Mononuclear cell (primary cell): ENCODE data around the gene SGTB. TPM values are rescaled to one million over a fixed set of nuclear protein-coding genes. Genes with fewer than 3 reads are reported as not detected.

Source experiments
- H3K27me3 ChIP-seq: 2 replicates; pipeline ENCODE4 v1.6.0; 2011; ENCODE audit warnings: low read length, control low read depth; ENCODE audit not compliant: insufficient read depth
- H3K4me1 ChIP-seq: 2 replicates; pipeline ENCODE4 v1.5.1; 2011; ENCODE audit warnings: mild to moderate bottlenecking, low read length, control low read depth; ENCODE audit not compliant: insufficient read depth
- H3K4me3 ChIP-seq: 2 replicates; pipeline ENCODE4 v1.5.1; 2011; ENCODE audit warnings: mild to moderate bottlenecking, low read length, moderate library complexity
- H3K9me3 ChIP-seq: 2 replicates; pipeline ENCODE4 v1.5.1; 2011; ENCODE audit warnings: low read depth, mild to moderate bottlenecking, control low read depth, low read length
- total RNA-seq: library from RNA; depleted of rRNA; stranded (reverse); fragments of >200 nt; gene quantifications from one replicate; pipeline ENCODE4 v1.2.3, GENCODE V29; 2012

Gene SGTB
- total RNA-seq, result 68.0 TPM

GRCh38 chr5:65721720-65722574, at the start of gene SGTB, which contains the start of gene NLN:
Gene SGTB (minus strand): TSS chr5:65722109. CDS start chr5:65720807, 1,302 bp downstream.
Gene NLN (plus strand): TSS chr5:65722205. CDS start chr5:65722374, 169 bp downstream.
- H3K9me3 ChIP-seq, result no peaks in the 10 kb centered on the region
- peak within 1 kb of the TSS; percentile 85 for H3K4me3 ChIP-seq
- peaks cover 33% of the 10 kb centered on the region for H3K4me1 ChIP-seq
- H3K27me3 ChIP-seq, result no peaks in the 10 kb centered on the region

GRCh38 chr5:65771266-65771665, 49.4 kb upstream of the SGTB start:
- Histone ChIP-seq H3K27me3 (no peaks in the 10 kb centered on the region), H3K9me3 (no peaks in the 10 kb centered on the region), H3K4me3 (no peak overlapping the region), H3K4me1 (no peaks in the 10 kb centered on the region)

- no peak overlapping the region for H3K4me3 ChIP-seq
- H3K9me3 ChIP-seq, result no peaks in the 10 kb centered on the region
- H3K4me1 ChIP-seq, result no peaks in the 10 kb centered on the region
- H3K27me3 ChIP-seq, result no peaks in the 10 kb centered on the region
Measured at GRCh38 chr5:65769539-65769938, 47.6 kb upstream of the SGTB start.

- no peaks in the 10 kb centered on the region for H3K9me3 ChIP-seq
- no peak overlapping the region for H3K4me3 ChIP-seq
- no peaks in the 10 kb centered on the region for H3K4me1 ChIP-seq
- no peaks in the 10 kb centered on the region for H3K27me3 ChIP-seq
Measured at GRCh38 chr5:65768723-65769346, 46.9 kb upstream of the SGTB start.

- H3K4me1 ChIP-seq, result no peaks in the 10 kb centered on the region
- no peaks in the 10 kb centered on the region for H3K9me3 ChIP-seq
- no peak overlapping the region for H3K4me3 ChIP-seq
- H3K27me3 ChIP-seq, result no peaks in the 10 kb centered on the region
Measured at GRCh38 chr5:65767565-65767964, 45.7 kb upstream of the SGTB start.

GRCh38 chr5:65766781-65767180, 44.9 kb upstream of the SGTB start:
- Histone ChIP-seq H3K4me3 (no peak overlapping the region), H3K27me3 (no peaks in the 10 kb centered on the region), H3K9me3 (no peaks in the 10 kb centered on the region), H3K4me1 (no peaks in the 10 kb centered on the region)

- no peaks in the 10 kb centered on the region for H3K4me1 ChIP-seq
- H3K27me3 ChIP-seq, result no peaks in the 10 kb centered on the region
- no peaks in the 10 kb centered on the region for H3K9me3 ChIP-seq
- no peak overlapping the region for H3K4me3 ChIP-seq
Measured at GRCh38 chr5:65766175-65766574, 44.3 kb upstream of the SGTB start.

GRCh38 chr5:65765582-65765981, 43.7 kb upstream of the SGTB start:
- Histone ChIP-seq H3K4me3 (no peak overlapping the region), H3K27me3 (no peaks in the 10 kb centered on the region), H3K9me3 (no peaks in the 10 kb centered on the region), H3K4me1 (no peaks in the 10 kb centered on the region)

GRCh38 chr5:65762234-65762633, 40.3 kb upstream of the SGTB start:
- Histone ChIP-seq H3K4me3 (no peak overlapping the region), H3K4me1 (no peaks in the 10 kb centered on the region), H3K9me3 (no peaks in the 10 kb centered on the region), H3K27me3 (no peaks in the 10 kb centered on the region)

- Histone ChIP-seq H3K4me1 (no peaks in the 10 kb centered on the region), H3K27me3 (no peaks in the 10 kb centered on the region), H3K4me3 (no peak overlapping the region), H3K9me3 (no peaks in the 10 kb centered on the region)
Measured at GRCh38 chr5:65760504-65761275, 38.8 kb upstream of the SGTB start.

- no peak overlapping the region for H3K4me3 ChIP-seq
- H3K4me1 ChIP-seq, result no peaks in the 10 kb centered on the region
- H3K27me3 ChIP-seq, result no peaks in the 10 kb centered on the region
- H3K9me3 ChIP-seq, result no peaks in the 10 kb centered on the region
Measured at GRCh38 chr5:65758546-65759144, 36.7 kb upstream of the SGTB start.

- H3K27me3 ChIP-seq, result no peaks in the 10 kb centered on the region
Measured at GRCh38 chr5:65753189-65753588, 31.3 kb upstream of the SGTB start.

GRCh38 chr5:65750938-65751337, 29.0 kb upstream of the SGTB start:
- Histone ChIP-seq H3K4me1 (no peaks in the 10 kb centered on the region), H3K27me3 (no peaks in the 10 kb centered on the region), H3K9me3 (no peaks in the 10 kb centered on the region), H3K4me3 (no peak overlapping the region)

More at GRCh38 chr5:65753189-65753588, 31.3 kb upstream of the SGTB start:
- no peaks in the 10 kb centered on the region for H3K4me1 ChIP-seq
- H3K4me3 ChIP-seq, result no peak overlapping the region
- H3K9me3 ChIP-seq, result no peaks in the 10 kb centered on the region

- Histone ChIP-seq H3K4me1 (no peaks in the 10 kb centered on the region), H3K9me3 (no peaks in the 10 kb centered on the region), H3K27me3 (no peaks in the 10 kb centered on the region)
Measured at GRCh38 chr5:65749956-65750355, 28.0 kb upstream of the SGTB start.

More at GRCh38 chr5:65749956-65750355, 28.0 kb upstream of the SGTB start:
- H3K4me3 ChIP-seq, result no peak overlapping the region
